Muscle layer of colon (tissue), 2 donors: ENCODE measurements around the gene RHBG.

Source experiments
- H3K27ac ChIP-seq: one replicate; pipeline ENCODE4 v1.7.0; 2013; ENCODE audit warnings: low read depth, mild to moderate bottlenecking, low read length, moderate library complexity
- H3K27me3 ChIP-seq, 2 donors: one replicate each; pipeline ENCODE4 v1.7.0; 2013; ENCODE audit warnings: low read length in 2 of 2, mild to moderate bottlenecking in 2 of 2; ENCODE audit not compliant: insufficient read depth in 2 of 2, control insufficient read depth in 1 of 2
- H3K36me3 ChIP-seq: one replicate; pipeline ENCODE4 v1.7.0; 2013; ENCODE audit warnings: mild to moderate bottlenecking, low read length; ENCODE audit not compliant: insufficient read depth
- H3K4me1 ChIP-seq: one replicate; pipeline ENCODE4 v1.7.0; 2013; ENCODE audit warnings: mild to moderate bottlenecking, low read length; ENCODE audit not compliant: insufficient read depth
- H3K4me3 ChIP-seq, 2 donors: one replicate each; pipeline ENCODE4 v1.7.0; 2013; ENCODE audit warnings: low read length in 2 of 2, low read depth in 1 of 2, mild to moderate bottlenecking in 1 of 2, moderate library complexity in 1 of 2
- H3K9ac ChIP-seq: one replicate; pipeline ENCODE4 v1.7.0; 2013; ENCODE audit warnings: low read length
- H3K9me3 ChIP-seq: one replicate; pipeline ENCODE4 v1.7.0; 2013; ENCODE audit warnings: mild to moderate bottlenecking, low read length
- donor health status: abdominal sarcoma.
- donor health status: Adenocarcinoma of cecum.

RHBG gene

DNA sequence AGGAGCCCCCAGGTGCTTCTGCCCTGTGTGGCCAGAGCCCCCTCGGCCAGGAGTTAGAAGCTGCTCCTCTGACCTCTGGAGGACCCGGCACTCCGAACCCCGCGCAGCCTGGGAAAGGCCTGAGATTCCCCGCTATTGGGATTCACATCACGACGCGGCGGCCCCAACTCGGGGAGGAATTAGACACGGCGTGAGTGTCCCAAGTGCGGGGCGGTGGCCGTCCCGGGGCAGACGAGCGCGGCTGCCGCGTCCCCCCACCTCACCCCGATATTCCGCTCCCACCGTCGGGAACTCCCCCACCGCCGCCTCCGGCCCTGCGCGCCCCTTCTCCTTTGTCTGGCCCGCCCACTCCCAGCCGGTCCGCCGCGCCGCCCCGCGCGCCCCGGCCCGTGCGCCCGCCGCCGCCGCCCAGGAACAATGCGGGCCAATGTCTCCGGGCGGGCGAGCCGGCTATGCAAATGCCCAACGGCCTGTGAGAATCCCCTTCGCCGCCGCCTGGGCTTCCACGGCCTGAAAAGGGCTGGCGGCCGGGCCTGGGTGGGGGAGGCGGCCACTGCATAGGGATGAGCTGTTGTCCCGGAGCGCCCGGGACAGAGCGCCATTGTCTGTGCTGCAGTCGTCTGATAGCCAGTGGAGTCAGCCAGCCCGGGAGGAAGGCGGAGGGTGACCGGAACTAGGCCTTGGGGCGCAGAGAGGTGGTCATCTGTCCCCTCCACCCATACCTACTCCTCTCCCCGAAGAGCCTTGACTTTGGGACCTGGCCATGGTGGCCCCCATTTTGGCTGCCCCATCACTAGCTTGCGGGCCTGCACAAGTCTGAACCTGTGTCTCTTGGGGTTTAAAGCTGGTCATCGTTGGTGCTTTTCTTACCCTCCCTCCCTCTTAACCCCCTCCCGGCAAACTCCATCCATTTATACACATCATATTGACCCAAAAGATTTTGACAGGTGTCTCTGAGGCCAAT is 19.4 kb downstream of the RHBG start:
- H3K36me3 ChIP-seq, result no peaks in the 10 kb centered on the region
- peaks cover 0 to 40% of the 10 kb centered on the region in 2 donors for H3K27me3 ChIP-seq
- no peak overlapping the region for H3K27ac ChIP-seq
- H3K4me3 ChIP-seq, result no peak overlapping the region
- H3K9ac ChIP-seq, result no peak overlapping the region
- H3K9me3 ChIP-seq, result no peaks in the 10 kb centered on the region
- no peaks in the 10 kb centered on the region for H3K4me1 ChIP-seq

GRCh38 chr1:156389311-156389710 is 20.3 kb downstream of the RHBG start:
- Histone ChIP-seq H3K9me3 (no peaks in the 10 kb centered on the region), H3K9ac (no peak overlapping the region), H3K36me3 (no peaks in the 10 kb centered on the region), H3K27ac (no peak overlapping the region), H3K4me3 (no peak overlapping the region), H3K4me1 (no peaks in the 10 kb centered on the region), H3K27me3 (peaks cover 0 to 40% of the 10 kb centered on the region in 2 donors)

DNA sequence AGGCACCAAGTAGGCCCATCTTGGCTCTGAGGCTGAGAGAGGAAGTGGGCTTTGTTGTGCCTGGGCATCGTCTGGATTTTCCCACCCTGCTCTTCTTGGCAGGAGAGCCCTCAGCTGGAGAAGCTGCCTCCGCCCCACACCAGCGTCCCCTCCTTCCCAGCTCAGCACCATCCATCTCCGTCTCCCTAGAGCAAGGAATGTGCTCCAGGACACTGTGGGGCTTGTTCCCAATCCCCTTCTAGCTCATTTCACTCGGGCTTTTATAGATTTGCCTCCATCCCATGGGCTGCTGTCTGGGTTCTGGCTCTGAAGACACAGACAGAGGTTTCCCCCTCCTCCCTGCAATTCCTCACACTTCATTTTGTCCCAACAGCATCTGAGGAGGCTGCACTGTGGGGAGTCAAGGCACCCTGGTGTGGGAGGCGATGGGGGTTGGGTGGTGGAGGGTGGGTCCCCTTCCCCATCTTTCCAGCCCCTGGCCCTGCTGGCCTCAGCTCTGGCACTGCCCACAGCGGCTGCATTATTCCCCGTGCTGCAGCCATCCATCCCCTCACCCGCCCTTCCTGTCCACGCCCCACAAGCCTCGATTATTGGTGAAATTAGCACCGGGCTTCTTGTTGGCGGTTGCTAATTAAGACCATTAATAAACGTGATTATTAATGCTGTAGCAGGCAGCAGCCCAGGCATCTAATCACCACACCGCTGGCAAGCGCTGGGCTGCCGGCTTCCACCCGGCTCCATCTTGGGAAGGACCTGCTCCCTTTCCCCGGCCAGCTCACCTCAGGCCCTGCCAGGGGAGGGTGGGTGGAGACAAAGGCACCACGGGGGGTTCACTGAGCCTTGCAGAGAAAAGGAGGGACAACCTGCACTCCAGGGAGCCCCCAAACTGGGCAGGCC is 21.7 kb downstream of the RHBG start:
- no peak overlapping the region for H3K9ac ChIP-seq
- H3K27me3 ChIP-seq, result peaks cover 0 to 40% of the 10 kb centered on the region in 2 donors
- H3K4me1 ChIP-seq, result no peaks in the 10 kb centered on the region
- H3K36me3 ChIP-seq, result no peaks in the 10 kb centered on the region
- H3K9me3 ChIP-seq, result no peaks in the 10 kb centered on the region
- no peak overlapping the region for H3K27ac ChIP-seq
- no peak overlapping the region for H3K4me3 ChIP-seq

- Histone ChIP-seq H3K9ac (no peak overlapping the region), H3K27ac (no peak overlapping the region), H3K4me3 (no peak overlapping the region), H3K4me1 (no peaks in the 10 kb centered on the region), H3K9me3 (no peaks in the 10 kb centered on the region), H3K36me3 (no peaks in the 10 kb centered on the region), H3K27me3 (peaks cover 0 to 40% of the 10 kb centered on the region in 2 donors)
Measured at GRCh38 chr1:156391366-156391677, 22.3 kb downstream of the RHBG start.

DNA sequence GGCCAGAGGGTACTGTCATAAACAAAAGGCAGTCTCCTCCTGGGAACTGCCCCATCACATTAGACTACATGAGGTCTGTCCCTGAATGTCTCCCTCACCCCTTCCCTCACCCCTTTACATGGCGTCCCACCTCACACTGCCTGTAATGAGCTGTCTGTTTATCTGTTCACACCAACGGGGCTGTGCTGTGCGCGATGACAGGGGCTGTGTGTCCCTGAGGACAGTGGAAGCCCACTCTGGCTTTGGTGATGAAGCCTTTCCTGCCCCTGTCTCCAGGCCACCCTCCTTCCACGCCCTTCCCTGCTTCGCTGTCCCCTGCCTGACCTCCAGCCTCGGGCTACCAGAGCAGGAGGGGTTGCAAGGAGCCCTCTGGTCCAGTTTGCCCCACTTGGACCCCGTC is 22.7 kb downstream of the RHBG start:
- Histone ChIP-seq H3K9ac (no peak overlapping the region), H3K4me1 (no peaks in the 10 kb centered on the region), H3K27ac (no peak overlapping the region), H3K4me3 (no peak overlapping the region), H3K9me3 (no peaks in the 10 kb centered on the region), H3K36me3 (no peaks in the 10 kb centered on the region), H3K27me3 (peaks cover 0 to 40% of the 10 kb centered on the region in 2 donors)

DNA sequence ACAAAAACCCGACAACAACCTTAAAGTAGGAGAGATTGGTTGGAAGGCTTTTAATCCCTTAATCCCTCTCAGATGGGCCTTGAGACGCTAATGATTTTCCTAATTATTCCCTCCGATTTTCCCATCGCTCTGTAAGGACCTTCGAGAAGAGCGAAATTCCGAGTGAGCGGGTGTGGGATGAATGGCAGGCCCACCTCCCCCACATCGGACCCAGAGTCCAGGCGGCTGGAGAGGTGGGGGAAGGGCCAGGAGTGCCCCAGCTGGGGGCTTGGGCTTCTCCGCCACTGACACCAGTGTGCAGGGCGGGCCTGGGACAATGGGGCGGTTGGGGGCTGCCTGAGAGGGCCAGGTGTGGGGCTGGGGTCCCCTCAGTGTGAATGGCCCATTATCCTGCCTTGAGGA is 23.4 kb downstream of the RHBG start:
- H3K9me3 ChIP-seq, result no peaks in the 10 kb centered on the region
- H3K4me1 ChIP-seq, result no peaks in the 10 kb centered on the region
- no peak overlapping the region for H3K4me3 ChIP-seq
- H3K9ac ChIP-seq, result no peak overlapping the region
- no peaks in the 10 kb centered on the region for H3K36me3 ChIP-seq
- H3K27me3 ChIP-seq, result peaks cover 0 to 39% of the 10 kb centered on the region in 2 donors
- H3K27ac ChIP-seq, result no peak overlapping the region

DNA sequence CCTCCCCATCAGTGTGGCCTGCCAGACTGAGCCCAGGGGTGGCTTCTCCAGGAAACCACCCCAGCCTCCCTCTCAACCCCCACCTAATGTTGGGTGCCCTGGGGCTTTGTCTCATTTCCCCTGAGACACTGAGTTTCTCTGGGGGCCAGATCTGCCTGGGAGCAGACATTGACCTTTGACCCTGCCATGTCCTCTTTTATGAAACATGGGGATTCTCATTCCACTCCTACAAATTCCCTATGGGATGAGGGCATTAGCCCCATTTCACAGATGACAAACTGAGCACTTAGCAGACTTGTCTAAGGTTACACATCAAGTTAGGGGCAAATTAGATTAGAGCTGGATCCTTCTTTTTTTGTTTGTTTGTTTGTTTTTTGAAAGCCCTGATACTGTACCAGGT is 24.1 kb downstream of the RHBG start:
- Histone ChIP-seq H3K27me3 (peaks cover 0 to 32% of the 10 kb centered on the region in 2 donors), H3K9ac (no peak overlapping the region), H3K27ac (no peak overlapping the region), H3K4me1 (no peaks in the 10 kb centered on the region), H3K36me3 (no peaks in the 10 kb centered on the region), H3K9me3 (no peaks in the 10 kb centered on the region), H3K4me3 (no peak overlapping the region)

DNA sequence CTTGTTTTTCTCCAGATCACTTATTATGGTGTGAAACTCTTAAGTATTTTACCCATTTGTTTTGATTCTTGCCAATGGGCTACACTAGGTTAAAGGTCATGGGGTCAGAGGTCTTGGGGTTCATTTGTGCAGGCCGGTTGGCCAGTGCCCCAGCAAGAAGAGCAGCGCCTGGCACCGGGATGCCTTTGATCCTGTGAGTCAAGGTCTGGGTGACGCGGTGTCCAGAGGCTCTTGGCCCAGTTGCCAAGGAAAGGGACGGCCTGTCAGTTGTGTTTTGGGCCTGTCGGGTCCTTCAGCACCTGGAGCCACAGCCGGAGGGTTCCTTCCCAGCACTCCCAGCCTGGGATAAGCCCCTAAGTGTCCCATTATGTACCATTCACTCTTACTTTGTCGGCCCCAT is 25.1 kb downstream of the RHBG start:
- Histone ChIP-seq H3K9me3 (no peaks in the 10 kb centered on the region), H3K4me3 (no peak overlapping the region), H3K9ac (no peak overlapping the region), H3K27ac (no peak overlapping the region), H3K4me1 (no peaks in the 10 kb centered on the region), H3K36me3 (no peaks in the 10 kb centered on the region), H3K27me3 (peaks cover 0 to 25% of the 10 kb centered on the region in 2 donors)

- no peak overlapping the region for H3K4me3 ChIP-seq
- no peaks in the 10 kb centered on the region for H3K36me3 ChIP-seq
- no peak overlapping the region for H3K27ac ChIP-seq
- H3K4me1 ChIP-seq, result no peaks in the 10 kb centered on the region
- no peaks in the 10 kb centered on the region for H3K9me3 ChIP-seq
- no peak overlapping the region for H3K9ac ChIP-seq
- peaks cover 0 to 18% of the 10 kb centered on the region in 2 donors for H3K27me3 ChIP-seq
Measured at GRCh38 chr1:156394835-156395461, 25.9 kb downstream of the RHBG start.

DNA sequence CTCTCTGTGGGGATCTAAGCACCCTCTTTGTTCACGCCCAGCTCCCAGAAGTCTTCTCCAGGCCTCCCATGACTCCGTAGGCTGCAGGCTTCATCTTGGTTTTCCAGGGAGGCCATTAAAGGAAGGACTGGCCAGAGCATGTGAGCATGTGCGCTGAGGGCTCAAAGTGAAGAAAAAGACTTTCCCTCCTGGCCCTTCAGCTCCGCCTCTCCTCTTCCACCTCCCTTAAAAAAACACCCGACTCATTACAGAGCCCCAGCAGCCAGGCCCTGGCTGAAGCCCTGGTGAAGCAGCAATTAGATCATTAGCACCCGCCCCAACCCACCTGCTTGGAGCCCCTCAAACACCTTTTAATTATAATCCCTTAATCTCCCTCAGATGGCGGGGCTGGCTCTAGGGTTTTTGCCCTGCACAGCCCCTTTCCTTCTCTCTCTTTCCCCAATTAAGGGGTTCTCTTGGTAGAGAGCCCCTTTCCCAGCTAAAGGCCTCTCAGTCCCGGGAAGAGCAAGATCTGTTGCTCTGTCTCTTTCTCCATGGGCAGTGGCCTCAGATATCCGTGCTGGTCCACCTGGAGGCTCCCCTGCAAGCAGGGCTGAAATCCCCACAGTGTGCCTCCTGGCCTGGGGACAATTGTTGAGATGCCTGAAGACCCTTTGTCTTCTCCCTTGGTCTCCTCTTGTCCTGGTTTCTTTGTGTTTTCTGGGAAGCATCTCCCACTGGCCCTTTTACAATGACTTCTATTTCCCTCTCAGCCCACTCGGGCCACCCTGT is 30.5 kb downstream of the RHBG start:
- Histone ChIP-seq H3K9me3 (no peaks in the 10 kb centered on the region), H3K27ac (no peak overlapping the region), H3K4me3 (no peak overlapping the region), H3K27me3 (peaks cover 0 to 11% of the 10 kb centered on the region in 2 donors), H3K36me3 (no peaks in the 10 kb centered on the region), H3K4me1 (no peaks in the 10 kb centered on the region), H3K9ac (no peak overlapping the region)
